Esophagus muscularis mucosa (tissue), 3 donors: ENCODE results near the gene RGS12.

Experiments
- POLR2A ChIP-seq: fragments of 450-650 bp; IDR thresholded peaks from one replicate; pipeline ENCODE4 v1.6.1; 2017; ENCODE audit warnings: antibody characterized with exemption, moderate library complexity, mild to moderate bottlenecking, low read depth
- POLR2AphosphoS5 ChIP-seq, 2 donors: sonication (generic); formaldehyde crosslinking; IDR thresholded peaks; one replicate each; pipeline ENCODE4 v1.6.1; 2017; ENCODE audit warnings: antibody characterized with exemption in 2 of 2
- TF ChIP-seq, protein P1 (sequence below), 3 experiments: fragments of 200-600 bp in 2 of 3; fragments of 450-650 bp in 1 of 3; sonication (generic) in 2 of 3; IDR thresholded peaks; one replicate each; pipeline ENCODE4 v1.5.1; 2017 to 2019; ENCODE audit warnings: antibody characterized with exemption in 3 of 3, mild to moderate bottlenecking in 2 of 3, moderate library complexity in 1 of 3

DNA sequence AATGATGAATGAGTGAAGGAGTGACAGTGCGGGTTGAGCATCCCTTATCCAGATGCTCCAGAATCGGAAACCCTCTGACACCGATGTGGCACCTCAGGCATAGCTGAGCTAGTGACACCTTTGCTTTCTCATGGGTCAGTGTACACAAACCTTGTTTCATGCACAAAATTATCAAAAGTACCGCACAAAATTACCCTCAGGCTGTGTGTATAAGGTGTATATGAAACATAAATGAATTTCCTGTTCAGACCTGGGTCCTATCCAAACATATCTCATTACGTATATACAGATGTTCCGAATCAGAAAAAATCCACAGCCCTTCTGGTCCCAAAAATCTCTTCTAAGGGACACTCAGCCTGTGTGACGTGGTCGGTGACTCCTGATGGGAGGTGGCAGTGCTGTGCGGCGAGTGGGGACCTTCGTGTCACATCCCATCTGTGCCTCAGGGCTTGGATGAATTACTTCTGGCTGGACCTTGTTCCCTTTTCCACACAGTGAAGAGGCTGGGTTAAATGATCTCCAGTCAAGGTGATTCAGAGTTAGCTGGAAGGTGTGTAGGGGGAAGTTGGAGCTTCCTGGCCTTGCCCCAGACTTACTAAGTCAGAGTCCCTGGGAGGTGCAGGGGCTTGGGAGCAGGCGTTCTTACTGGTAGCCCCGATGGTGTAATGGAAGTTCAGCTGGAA, 18.8 kb downstream of the RGS12 start:
- TF ChIP-seq POLR2AphosphoS5 (IDR thresholded peaks at IDR 0.05) (no peak), POLR2A (no peak)
- TF ChIP-seq, protein P1, sequence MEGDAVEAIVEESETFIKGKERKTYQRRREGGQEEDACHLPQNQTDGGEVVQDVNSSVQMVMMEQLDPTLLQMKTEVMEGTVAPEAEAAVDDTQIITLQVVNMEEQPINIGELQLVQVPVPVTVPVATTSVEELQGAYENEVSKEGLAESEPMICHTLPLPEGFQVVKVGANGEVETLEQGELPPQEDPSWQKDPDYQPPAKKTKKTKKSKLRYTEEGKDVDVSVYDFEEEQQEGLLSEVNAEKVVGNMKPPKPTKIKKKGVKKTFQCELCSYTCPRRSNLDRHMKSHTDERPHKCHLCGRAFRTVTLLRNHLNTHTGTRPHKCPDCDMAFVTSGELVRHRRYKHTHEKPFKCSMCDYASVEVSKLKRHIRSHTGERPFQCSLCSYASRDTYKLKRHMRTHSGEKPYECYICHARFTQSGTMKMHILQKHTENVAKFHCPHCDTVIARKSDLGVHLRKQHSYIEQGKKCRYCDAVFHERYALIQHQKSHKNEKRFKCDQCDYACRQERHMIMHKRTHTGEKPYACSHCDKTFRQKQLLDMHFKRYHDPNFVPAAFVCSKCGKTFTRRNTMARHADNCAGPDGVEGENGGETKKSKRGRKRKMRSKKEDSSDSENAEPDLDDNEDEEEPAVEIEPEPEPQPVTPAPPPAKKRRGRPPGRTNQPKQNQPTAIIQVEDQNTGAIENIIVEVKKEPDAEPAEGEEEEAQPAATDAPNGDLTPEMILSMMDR (IDR thresholded peaks at IDR 0.05): no peak
